IMR-90 (cell line): ENCODE results near the gene DDX4. TPM values are rescaled to one million over a fixed set of nuclear protein-coding genes. Genes with fewer than 3 reads are reported as not detected.

ENCODE experiments used
- ATAC-seq: fragments of 200-7000 bp; cut with Tn5 transposase; 2 replicates; pipeline ENCODE4 v1.9.1; 2020; ENCODE audit warnings: low read depth, mild to moderate bottlenecking, moderate library complexity
- BruUV-seq: library from RNA; stranded (reverse); fragments of 400-500 nt; replicated peaks from 2 replicates; lab custom pipeline; 2021; lab: Mats Ljungman, UMichigan
- CTCF ChIA-PET: fragments of 300-600 bp; formaldehyde crosslinking; extraction: SDS; loops from one replicate; lab custom pipeline; 2021; ENCODE audit warnings: antibody characterized with exemption; lab: Yijun Ruan, JAX
- POLR2A ChIA-PET: fragments of 300-600 bp; sonication (Branson Sonifier 250); formaldehyde crosslinking; loops from one replicate; lab custom pipeline; 2022; ENCODE audit warnings: antibody characterized with exemption; ENCODE audit not compliant: unreplicated experiment; lab: Charles Lee
- DNase-seq: peaks from one replicate; pipeline ENCODE4 v3.0.0; 2013
- H2AFZ ChIP-seq: replicated peaks from 2 replicates; pipeline ENCODE3; 2013; ENCODE audit warnings: low read length, mild to moderate bottlenecking; ENCODE audit not compliant: poor library complexity
- H2AK5ac ChIP-seq: 2 replicates; pipeline ENCODE4 v1.6.1; 2013; ENCODE audit warnings: low read depth, low read length, inconsistent platforms
- H2AK9ac ChIP-seq: replicated peaks from 2 replicates; pipeline ENCODE3; 2013; ENCODE audit warnings: mild to moderate bottlenecking, low read depth, low read length, moderate library complexity; ENCODE audit not compliant: poor library complexity
- H2BK120ac ChIP-seq: 2 replicates; pipeline ENCODE4 v1.6.1; 2013; ENCODE audit warnings: low read depth, low read length, inconsistent platforms
- H2BK15ac ChIP-seq: 3 replicates; pipeline ENCODE4 v1.6.1; 2013; ENCODE audit warnings: low read depth, low read length, inconsistent platforms
- H2BK20ac ChIP-seq: 2 replicates; pipeline ENCODE4 v1.6.1; 2013; ENCODE audit warnings: low read depth, mild to moderate bottlenecking, inconsistent platforms, low read length, moderate library complexity
- H2BK5ac ChIP-seq: 2 replicates; pipeline ENCODE4 v1.6.1; 2013; ENCODE audit warnings: mild to moderate bottlenecking, low read depth, low read length, inconsistent platforms; ENCODE audit not compliant: poor library complexity, severe bottlenecking
- H3K14ac ChIP-seq: replicated peaks from 2 replicates; pipeline ENCODE4 v1.6.1; 2013; ENCODE audit warnings: low read depth, low read length, inconsistent platforms
- H3K18ac ChIP-seq: 2 replicates; pipeline ENCODE4 v1.6.1; 2013; ENCODE audit warnings: low read depth, low read length, control low read depth
- H3K23ac ChIP-seq: 2 replicates; pipeline ENCODE4 v1.6.1; 2013; ENCODE audit warnings: low read depth, low read length, inconsistent platforms
- H3K27ac ChIP-seq: 2 replicates; pipeline ENCODE4 v1.5.1; 2013; ENCODE audit warnings: mild to moderate bottlenecking, control low read depth, low read length; ENCODE audit not compliant: insufficient read depth
- H3K27me3 ChIP-seq: 2 replicates; pipeline ENCODE4 v1.6.1; 2013; ENCODE audit warnings: low read length; ENCODE audit not compliant: control insufficient read depth, insufficient read depth
- H3K36me3 ChIP-seq: 2 replicates; pipeline ENCODE4 v1.6.1; 2013; ENCODE audit warnings: low read length, mixed read lengths; ENCODE audit not compliant: control insufficient read depth, insufficient read depth
- H3K4ac ChIP-seq: 2 replicates; pipeline ENCODE4 v1.6.1; 2013; ENCODE audit warnings: low read depth, low read length, inconsistent platforms
- H3K4me1 ChIP-seq: 2 replicates; pipeline ENCODE4 v1.6.1; 2013; ENCODE audit warnings: low read length, mixed read lengths; ENCODE audit not compliant: control insufficient read depth, insufficient read depth
- H3K4me2 ChIP-seq: 2 replicates; pipeline ENCODE4 v1.6.1; 2013; ENCODE audit warnings: low read depth, mild to moderate bottlenecking, control low read depth, low read length, moderate library complexity
- H3K4me3 ChIP-seq: 2 replicates; pipeline ENCODE4 v1.5.1; 2013; ENCODE audit warnings: low read depth, mild to moderate bottlenecking, control low read depth, low read length, moderate library complexity; ENCODE audit not compliant: insufficient read depth
- H3K56ac ChIP-seq: 2 replicates; pipeline ENCODE4 v1.6.1; 2013; ENCODE audit warnings: low read length, inconsistent platforms; ENCODE audit not compliant: insufficient read depth; ENCODE audit errors: extremely low read depth
- H3K79me1 ChIP-seq, 2 experiments: 2 replicates each; pipeline ENCODE4 v1.6.1; 2013; ENCODE audit warnings: low read length in 2 of 2, inconsistent platforms in 1 of 2, low read depth in 1 of 2
- H3K9ac ChIP-seq: 2 replicates; pipeline ENCODE4 v1.6.1; 2013; ENCODE audit warnings: low read depth, low read length, control low read depth
- H3K9me1 ChIP-seq: 2 replicates; pipeline ENCODE4 v1.6.1; 2013; ENCODE audit warnings: low read length, inconsistent platforms; ENCODE audit not compliant: insufficient read depth
- H3K9me3 ChIP-seq: 2 replicates; pipeline ENCODE4 v1.6.1; 2013; ENCODE audit warnings: low read length; ENCODE audit not compliant: control insufficient read depth, insufficient read depth
- H4K20me1 ChIP-seq: 2 replicates; pipeline ENCODE4 v1.6.1; 2013; ENCODE audit warnings: low read length, inconsistent platforms; ENCODE audit not compliant: insufficient read depth
- H4K5ac ChIP-seq: 2 replicates; pipeline ENCODE4 v1.6.1; 2013; ENCODE audit warnings: mild to moderate bottlenecking, low read depth, low read length, control low read depth
- H4K8ac ChIP-seq, 2 experiments: 2 replicates each; pipeline ENCODE4 v1.6.1; 2013; ENCODE audit warnings: low read depth in 2 of 2, low read length in 2 of 2, control low read depth in 1 of 2, inconsistent platforms in 1 of 2
- H4K91ac ChIP-seq: 2 replicates; pipeline ENCODE4 v1.6.1; 2013; ENCODE audit warnings: low read depth, low read length, inconsistent platforms; ENCODE audit not compliant: insufficient read depth
- CEBPB ChIP-seq: IDR thresholded peaks from 2 replicates; pipeline ENCODE4 v1.6.1; 2012; ENCODE audit warnings: low read depth, low read length, improper control_type of control experiment
- CHD1 ChIP-seq: IDR thresholded peaks from 2 replicates; pipeline ENCODE4 v1.6.1; 2012; ENCODE audit warnings: low read depth, low read length, improper control_type of control experiment
- FOS ChIP-seq: fragments of 150-350 bp; IDR thresholded peaks from 2 replicates; pipeline ENCODE4 v1.6.1; 2016; ENCODE audit warnings: low read depth, low read length
- MAFK ChIP-seq: IDR thresholded peaks from 2 replicates; pipeline ENCODE4 v1.6.1; 2012; ENCODE audit warnings: low read depth, low read length, improper control_type of control experiment
- RAD21 ChIP-seq: IDR thresholded peaks from 2 replicates; pipeline ENCODE4 v1.6.1; 2012; ENCODE audit warnings: low read length, improper control_type of control experiment
- WGBS, 2 experiments: methylation state at CpG; one replicate each; pipeline versions ENCODE4 v1.1.5 to v1.1.7; 2013; ENCODE audit warnings: missing lambda C conversion rate in 2 of 2; ENCODE audit not compliant: insufficient read length in 1 of 2; ENCODE audit errors: extremely low coverage in 2 of 2; 5-methylcytosine and 5-hydroxymethylcytosine counted together
- dilution Hi-C: fragments of 300-500 bp; cut with HindIII; formaldehyde crosslinking; loops from one replicate; pipeline ENCODE4 v1.14.3; 2018; ENCODE audit warnings: low sequenced_read_pairs; ENCODE audit not compliant: unreplicated experiment
- in situ Hi-C: fragments of 300-500 bp; cut with MboI; formaldehyde crosslinking; loops from 3 replicates; pipeline ENCODE4 v1.14.3; 2019; ENCODE audit warnings: low sequenced_read_pairs, inconsistent platforms, mixed read lengths
- intact Hi-C: fragments of 100-400 bp; cut with micrococcal nuclease; formaldehyde crosslinking; loops from 2 replicates; pipeline ENCODE4 v1.10.0; 2022
- polyA plus RNA-seq, 3 experiments: library from polyadenylated mRNA; depleted of rRNA; stranded (reverse); fragments of >200 nt; gene quantifications; 2 replicates each; pipeline ENCODE4 v1.2.3, GENCODE V29; 2012; ENCODE audit warnings: low replicate concordance in 1 of 3
- total RNA-seq: library from RNA; depleted of rRNA; stranded (reverse); fragments of >200 nt; gene quantifications from 2 replicates; pipeline ENCODE4 v1.2.3, GENCODE V29; 2012

Gene DDX4
- total and polyA plus RNA-seq, 2 of the 4 experiments (the other 2 are of a cell fraction), result not detected

GRCh38 chr5:55724281-55724680 lies 13.6 kb upstream of the DDX4 start:
- no TSS peak for BruUV-seq
- no peak overlapping the region for H4K91ac ChIP-seq
- H3K9me1 ChIP-seq, result no peaks in the 10 kb centered on the region
- peak; percentile 17 for DNase-seq
- H2AK9ac ChIP-seq, result no peak overlapping the region
- no peak overlapping the region for H3K27ac ChIP-seq
- dilution Hi-C loops (no loop called here), in situ Hi-C loops (no loop called here), intact Hi-C loops (loop anchor here (5.0 kb wide), 1 partner anchor 43 kb away; no protein-coding TSS in a partner anchor)
- no CpG with 5 or more reads among the region's 4 CpGs for WGBS, 2 experiments
- no peak overlapping the region for H2AK5ac ChIP-seq
- no peak overlapping the region for H3K4me3 ChIP-seq
- no peaks in the 10 kb centered on the region for H4K20me1 ChIP-seq
- H3K18ac ChIP-seq, result no peak overlapping the region
- no peaks in the 10 kb centered on the region for H3K79me1 ChIP-seq
- peaks cover 3% of the 10 kb centered on the region; the same call in 1 of the 2 replicates for H3K27me3 ChIP-seq
- no peaks in the 10 kb centered on the region for H3K9me3 ChIP-seq
- no peak for TF ChIP-seq CEBPB
- no peak for TF ChIP-seq RAD21
- TF ChIP-seq FOS, result no peak
- TF ChIP-seq CHD1, result no peak
- no peak for TF ChIP-seq MAFK
- no peak overlapping the region for H3K56ac ChIP-seq
- H3K4me1 ChIP-seq, result no peaks in the 10 kb centered on the region
- H3K4me2 ChIP-seq, result no peak overlapping the region
- no peak overlapping the region for H3K23ac ChIP-seq
- POLR2A ChIA-PET, result no interaction called here
- H3K36me3 ChIP-seq, result no peaks in the 10 kb centered on the region
- H2BK5ac ChIP-seq, result no peak overlapping the region
- no peak overlapping the region for H2BK15ac ChIP-seq
- no peak overlapping the region for H2BK120ac ChIP-seq
- H3K9ac ChIP-seq, result no peak overlapping the region
- H3K14ac ChIP-seq, result no peak overlapping the region
- no peak for ATAC-seq
- H4K5ac ChIP-seq, result no peak overlapping the region
- no peak overlapping the region for H2AFZ ChIP-seq
- H4K8ac ChIP-seq, result no peak overlapping the region
- no peak overlapping the region for H3K4ac ChIP-seq
- CTCF ChIA-PET, result interaction anchor here (0.5 kb wide), 1 partner anchor 86 kb away, joined by 5 read pairs; no protein-coding TSS in a partner anchor
- no peak overlapping the region for H2BK20ac ChIP-seq
